OCI-LY1 (cell line): ENCODE measurements around the gene NOP53.

Experiments used
- H2AFZ ChIP-seq: fragments of 200-600 bp; sonication (generic), shearing (Covaris generic); 2 replicates; pipeline ENCODE4 v1.6.0; 2014; ENCODE audit warnings: antibody characterized with exemption, mild to moderate bottlenecking, low read length
- H3F3A ChIP-seq: fragments of 200-600 bp; sonication (generic), shearing (Covaris generic); 2 replicates; pipeline ENCODE4 v1.6.0; 2014; ENCODE audit warnings: mild to moderate bottlenecking, antibody characterized with exemption, low read length, moderate library complexity; ENCODE audit not compliant: insufficient read depth
- H3K27ac ChIP-seq: fragments of 200-600 bp; sonication (generic); 2 replicates; pipeline ENCODE4 v1.5.1; 2014; ENCODE audit warnings: low read length, mixed run types, mild to moderate bottlenecking, low read depth; ENCODE audit not compliant: poor library complexity, severe bottlenecking
- H3K27me3 ChIP-seq: fragments of 200-600 bp; sonication (generic); 2 replicates; pipeline ENCODE4 v1.6.0; 2014; ENCODE audit warnings: antibody characterized with exemption, mild to moderate bottlenecking, low read length, moderate library complexity; ENCODE audit not compliant: insufficient read depth
- H3K36me3 ChIP-seq: fragments of 200-600 bp; sonication (generic); 2 replicates; pipeline ENCODE4 v1.6.1; 2014; ENCODE audit warnings: mild to moderate bottlenecking, antibody characterized with exemption, low read length, moderate library complexity, mixed read lengths; ENCODE audit not compliant: insufficient read depth
- H3K4me1 ChIP-seq: fragments of 200-600 bp; sonication (generic); 2 replicates; pipeline ENCODE4 v1.5.1; 2014; ENCODE audit warnings: mild to moderate bottlenecking, low read length, moderate library complexity; ENCODE audit not compliant: insufficient read depth, severe bottlenecking
- H3K4me2 ChIP-seq: fragments of 200-600 bp; sonication (generic), shearing (Covaris generic); 2 replicates; pipeline ENCODE4 v1.6.1; 2014; ENCODE audit warnings: low read length
- H3K4me3 ChIP-seq: fragments of 200-600 bp; sonication (generic); 2 replicates; pipeline ENCODE4 v1.5.1; 2014; ENCODE audit warnings: low read length, low read depth, mild to moderate bottlenecking, mixed read lengths; ENCODE audit not compliant: poor library complexity, severe bottlenecking
- H3K79me2 ChIP-seq: fragments of 200-600 bp; shearing (Covaris generic); 2 replicates; pipeline ENCODE4 v1.6.1; 2016; ENCODE audit warnings: mixed run types, low read length, mixed read lengths; ENCODE audit not compliant: insufficient read depth
- H3K9ac ChIP-seq: fragments of 200-600 bp; sonication (generic), shearing (Covaris generic); 2 replicates; pipeline ENCODE4 v1.6.1; 2014; ENCODE audit warnings: mild to moderate bottlenecking, low read length, mixed read lengths
- H3K9me2 ChIP-seq: fragments of 200-600 bp; sonication (generic), shearing (Covaris generic); 2 replicates; pipeline ENCODE4 v1.6.1; 2014; ENCODE audit warnings: low read depth, mild to moderate bottlenecking, low read length, mixed read lengths
- H3K9me3 ChIP-seq: fragments of 200-600 bp; shearing (Covaris generic); 2 replicates; pipeline ENCODE4 v1.6.1; 2014; ENCODE audit warnings: low read length, mixed read lengths
- H4K20me1 ChIP-seq: fragments of 200-600 bp; sonication (generic), shearing (Covaris generic); 2 replicates; pipeline ENCODE4 v1.6.0; 2016; ENCODE audit warnings: mild to moderate bottlenecking, low read length; ENCODE audit not compliant: insufficient read depth
- CTCF ChIP-seq: fragments of 200-600 bp; sonication (generic), shearing (Covaris generic); IDR thresholded peaks from 2 replicates; pipeline ENCODE4 v1.5.1; 2017; ENCODE audit warnings: mild to moderate bottlenecking, antibody characterized with exemption, low read length, moderate library complexity, mixed read lengths
- EZH2 ChIP-seq: fragments of 200-600 bp; sonication (generic), shearing (Covaris generic); IDR thresholded peaks from 2 replicates; pipeline ENCODE4 v1.8.0; 2017; ENCODE audit warnings: borderline replicate concordance, mixed run types, mild to moderate bottlenecking, antibody characterized with exemption, low read length, moderate library complexity, mixed read lengths

Gene NOP53

GRCh38 chr19:47752440-47753211 lies 7.3 kb downstream of the NOP53 start:
- no peak for TF ChIP-seq CTCF
- TF ChIP-seq EZH2 = no peak
- no peak overlapping the region for H3K9ac ChIP-seq
- no peak overlapping the region for H3K4me2 ChIP-seq
- H3F3A ChIP-seq = no peaks in the 10 kb centered on the region
- peaks cover 92% of the 10 kb centered on the region for H3K36me3 ChIP-seq
- H3K9me2 ChIP-seq = no peaks in the 10 kb centered on the region
- H3K4me3 ChIP-seq = no peak overlapping the region
- no peaks in the 10 kb centered on the region for H4K20me1 ChIP-seq
- H3K79me2 ChIP-seq = no peaks in the 10 kb centered on the region
- H3K27me3 ChIP-seq = no peaks in the 10 kb centered on the region
- no peaks in the 10 kb centered on the region for H3K9me3 ChIP-seq
- no peak overlapping the region for H2AFZ ChIP-seq
- no peak overlapping the region for H3K27ac ChIP-seq
- peaks cover 15% of the 10 kb centered on the region for H3K4me1 ChIP-seq

GRCh38 chr19:47754206-47755064 lies 9.1 kb downstream of the NOP53 start:
- H3K27ac ChIP-seq = no peak overlapping the region
- no peaks in the 10 kb centered on the region for H3K9me2 ChIP-seq
- no peaks in the 10 kb centered on the region for H3K4me1 ChIP-seq
- no peaks in the 10 kb centered on the region for H3K9me3 ChIP-seq
- H4K20me1 ChIP-seq = no peaks in the 10 kb centered on the region
- H3K4me2 ChIP-seq = no peak overlapping the region
- H2AFZ ChIP-seq = no peak overlapping the region
- no peaks in the 10 kb centered on the region for H3K79me2 ChIP-seq
- H3K36me3 ChIP-seq = peaks cover 96% of the 10 kb centered on the region
- H3K4me3 ChIP-seq = no peak overlapping the region
- no peaks in the 10 kb centered on the region for H3F3A ChIP-seq
- no peak for TF ChIP-seq EZH2
- TF ChIP-seq CTCF = no peak
- H3K27me3 ChIP-seq = no peaks in the 10 kb centered on the region
- no peak overlapping the region for H3K9ac ChIP-seq

- Histone ChIP-seq H3K9me3 (no peaks in the 10 kb centered on the region), H4K20me1 (no peaks in the 10 kb centered on the region), H3K9me2 (no peaks in the 10 kb centered on the region), H2AFZ (no peak overlapping the region), H3K27me3 (no peaks in the 10 kb centered on the region), H3K79me2 (no peaks in the 10 kb centered on the region), H3K4me1 (no peaks in the 10 kb centered on the region), H3K27ac (no peak overlapping the region), H3K4me2 (no peak overlapping the region), H3K36me3 (peaks cover 88% of the 10 kb centered on the region), H3K4me3 (no peak overlapping the region), H3F3A (no peaks in the 10 kb centered on the region), H3K9ac (no peak overlapping the region)
- TF ChIP-seq EZH2 (no peak), CTCF (no peak)
These were observed 9.9 kb downstream of the NOP53 start for GRCh38 chr19:47755065-47755761.
